ENCODE data around the gene FOXL3.
"Not testable (repeated sequence)": the region's sequence is repeated elsewhere in the genome, so short reads cannot be mapped to it uniquely, and the experiment has no call there.

FOXL3 gene

DNA sequence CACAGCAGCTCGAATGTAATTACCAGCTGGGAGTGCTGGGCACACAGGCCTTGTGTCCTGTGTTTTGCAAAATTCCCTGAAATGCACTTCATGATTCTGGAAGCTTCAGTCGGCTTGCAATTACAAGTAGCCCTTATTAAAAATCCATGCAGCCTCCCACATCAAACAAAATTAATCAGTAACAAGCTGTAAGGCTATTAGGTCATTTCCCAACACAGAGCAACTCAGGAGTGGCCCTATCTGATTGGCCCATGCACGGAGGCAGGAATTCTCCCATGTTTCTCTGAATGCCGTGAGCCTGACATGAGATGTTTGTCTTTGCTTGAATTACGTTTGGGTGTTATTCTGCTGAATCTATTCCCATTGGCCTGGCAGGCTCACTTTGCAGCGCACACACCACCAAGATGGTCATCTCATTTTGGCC lies 36.9 kb downstream of the FOXL3 start:
- no peak for DNase-seq

DNA sequence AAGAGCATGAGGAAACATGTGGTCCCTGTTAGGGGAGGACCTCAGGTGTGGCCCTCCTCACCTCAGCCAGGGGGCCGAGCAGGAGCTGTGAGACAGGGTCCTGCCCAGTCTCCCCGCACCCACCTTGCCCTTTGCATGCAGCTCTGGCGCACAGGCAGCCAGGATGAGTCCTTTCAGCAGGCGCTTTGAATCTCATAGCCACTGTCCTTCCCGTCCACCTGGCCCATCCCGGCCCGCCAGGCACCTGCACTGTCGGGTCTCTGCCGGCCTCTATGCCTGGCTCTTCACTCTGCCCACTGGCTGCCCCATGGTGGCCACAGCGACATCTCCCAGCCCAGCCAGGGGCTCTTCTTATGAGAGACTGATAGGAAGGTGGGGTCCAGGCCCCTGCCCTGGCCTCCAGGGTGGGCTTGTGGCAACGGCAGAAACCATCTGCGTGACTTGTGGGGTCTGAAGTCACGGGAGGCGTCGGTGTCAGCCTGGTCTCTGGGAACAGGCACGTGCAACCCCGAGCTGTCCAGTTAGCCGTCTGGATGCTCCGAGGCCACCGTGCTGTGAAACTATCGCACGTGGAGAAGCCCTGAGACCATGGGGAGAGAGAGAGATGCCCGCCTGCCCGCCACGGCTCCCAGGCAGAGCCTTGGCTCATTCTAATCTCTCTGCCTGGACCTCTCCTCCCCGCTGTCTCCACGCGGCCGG lies 37.4 kb downstream of the FOXL3 start:
- no peak for DNase-seq

DNA sequence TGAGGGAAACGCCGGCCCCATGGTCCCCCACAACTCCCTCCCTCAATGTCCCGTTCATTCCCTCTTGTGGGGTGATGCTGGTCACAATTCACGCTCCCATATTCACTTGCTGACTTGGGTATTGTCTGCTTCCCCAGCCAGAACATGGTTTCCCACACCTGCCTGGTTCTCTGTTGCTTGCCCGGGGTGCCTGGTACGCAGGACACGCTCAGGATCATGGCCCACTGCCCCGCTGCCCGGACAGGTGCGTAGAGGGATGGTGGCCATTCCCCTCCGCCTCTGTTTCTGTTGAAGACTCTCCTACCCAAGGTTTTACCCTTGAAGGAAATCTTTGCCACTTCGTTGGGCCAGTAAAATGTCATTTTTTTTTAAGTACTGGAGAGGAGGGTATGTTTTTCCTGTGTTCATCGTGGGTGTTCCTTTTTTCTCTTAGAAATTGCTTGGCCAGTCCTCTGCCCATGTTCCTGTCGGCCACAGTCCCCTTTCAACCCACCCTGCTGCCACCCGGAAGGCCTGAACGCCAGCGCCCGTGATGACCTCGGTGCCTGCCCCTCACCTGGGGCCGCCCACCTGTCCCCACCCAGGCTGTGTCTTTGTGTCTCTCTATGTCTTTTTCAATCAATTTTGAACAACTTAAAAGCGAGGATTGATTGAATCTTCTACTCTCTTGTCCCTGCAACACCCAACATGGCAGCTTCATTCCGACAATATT lies 38.2 kb downstream of the FOXL3 start:
- no peak for DNase-seq

DNA sequence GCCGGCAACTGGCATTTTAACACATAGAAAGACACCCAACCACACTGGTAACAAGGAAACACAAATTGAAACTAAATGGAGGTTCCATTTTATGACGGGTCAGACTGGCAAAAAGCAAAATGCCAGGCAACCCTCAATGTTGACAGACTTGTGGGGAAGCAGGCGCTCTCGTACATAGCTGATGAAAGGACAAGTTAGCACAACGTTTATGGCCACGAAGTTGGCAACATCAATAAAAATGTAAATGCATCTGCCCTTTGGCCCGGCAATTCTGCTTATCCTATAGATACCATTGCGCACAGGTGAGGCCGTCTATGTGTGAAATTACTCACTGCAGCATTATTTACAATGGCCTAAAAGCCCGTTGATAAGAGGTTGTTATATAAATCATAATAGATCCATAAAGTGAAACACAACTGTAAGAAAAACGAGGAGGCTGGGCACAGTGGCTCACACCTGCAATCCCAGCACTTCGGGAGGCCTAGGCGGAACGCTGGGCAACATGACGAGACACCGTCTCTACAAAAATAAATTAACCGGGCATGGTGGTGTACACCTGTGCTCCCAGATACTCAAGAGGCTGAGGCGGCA lies 39.8 kb downstream of the FOXL3 start:
- no peak for DNase-seq

DNA sequence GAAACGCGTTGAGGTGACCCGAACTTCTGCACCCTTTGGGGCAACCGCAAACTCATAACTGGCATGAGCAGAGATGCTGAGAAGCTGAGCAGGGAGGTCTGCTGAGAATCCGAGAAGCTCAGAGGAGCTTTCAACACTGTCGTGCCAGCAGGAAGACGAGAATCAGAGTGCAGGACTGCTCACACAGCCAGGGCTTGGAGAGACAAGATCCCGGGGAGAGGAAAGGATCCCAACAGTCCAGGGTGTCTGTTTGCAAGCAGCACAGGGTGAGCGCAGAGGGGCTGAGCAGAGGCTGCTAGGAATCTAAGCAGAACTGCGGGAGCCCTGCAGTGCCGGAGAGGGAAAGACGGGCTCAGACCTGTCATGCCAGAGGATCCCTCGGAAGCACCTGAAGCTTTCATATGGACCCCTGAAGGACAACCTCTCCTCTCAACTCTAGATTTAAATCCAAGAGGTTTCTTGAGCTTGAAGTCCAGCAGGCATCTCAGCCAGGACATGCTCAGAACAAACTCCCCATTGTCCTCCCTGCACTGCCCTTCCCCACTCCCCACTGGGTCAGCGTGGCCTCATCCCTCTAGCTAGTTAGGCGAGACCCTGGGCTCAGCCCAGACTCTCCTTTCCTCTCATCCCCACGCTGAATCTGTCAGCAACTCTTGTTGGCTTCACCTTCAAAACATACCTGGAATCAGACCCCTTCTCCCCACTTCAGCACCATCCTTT lies 40.7 kb downstream of the FOXL3 start:
- DNase-seq, result no peak

DNA sequence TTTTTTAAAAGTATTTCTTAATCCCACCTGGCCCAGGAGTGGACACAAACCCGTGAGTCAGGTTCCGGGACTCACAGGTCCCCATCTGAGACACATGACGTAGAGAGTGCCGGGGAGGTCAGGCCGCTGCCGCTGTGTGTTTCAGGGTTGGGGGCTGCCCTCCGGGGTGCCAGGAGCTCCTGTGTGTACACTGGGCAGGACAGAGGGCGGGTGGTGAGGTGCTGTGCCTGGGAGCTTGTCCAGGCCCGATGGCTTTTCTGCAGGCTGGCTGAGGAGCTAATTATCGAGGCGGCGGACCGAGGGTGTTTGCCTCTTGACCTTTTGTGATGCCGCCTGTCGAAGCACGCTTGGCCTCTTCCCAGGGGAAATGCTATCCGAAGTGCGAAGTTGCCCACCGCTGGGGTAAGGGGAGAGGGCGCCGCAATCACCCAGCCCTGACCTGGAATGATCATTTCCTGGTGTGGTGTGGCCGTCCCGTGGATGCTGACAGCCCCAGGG lies 42.1 kb downstream of the FOXL3 start:
- DNase-seq, result no peak

DNA sequence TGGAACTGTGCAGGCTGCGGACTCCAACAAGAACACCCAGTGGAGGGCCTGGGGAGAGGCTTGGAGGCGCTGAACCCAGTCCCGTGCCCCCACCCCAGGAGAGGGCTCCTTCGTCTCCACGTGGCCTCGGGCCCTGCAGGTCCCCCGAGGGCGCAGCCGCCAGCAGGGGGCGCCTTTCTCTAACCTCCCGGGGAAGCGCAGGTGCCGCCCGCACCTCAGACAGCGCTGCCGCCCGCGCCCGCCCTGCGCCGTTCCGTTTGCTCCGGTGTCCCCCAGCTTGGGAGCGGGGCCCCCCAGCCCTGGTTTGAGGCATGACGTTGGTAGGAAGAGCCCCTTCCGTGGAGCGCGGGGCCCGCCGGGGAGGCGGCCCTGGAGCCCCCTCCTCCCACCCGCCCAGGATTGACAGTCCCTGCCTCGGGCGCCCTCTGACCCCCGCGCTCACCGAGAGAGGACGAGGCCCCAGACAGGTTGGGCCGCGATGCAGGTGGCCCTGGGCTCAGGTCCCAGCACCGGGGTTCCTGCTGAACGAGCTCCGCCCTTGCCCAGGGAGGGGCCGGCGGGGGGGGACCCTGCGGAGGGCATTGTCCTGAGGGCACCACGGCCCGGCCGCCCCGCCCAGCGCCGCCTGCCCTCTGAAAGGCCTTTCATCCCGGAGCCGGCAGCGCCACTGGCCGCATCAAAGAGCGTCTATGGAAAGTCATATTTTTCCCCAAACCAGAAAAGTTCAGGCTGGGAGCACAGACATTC lies 42.8 kb downstream of the FOXL3 start:
- peak; percentile 63 for DNase-seq

DNA sequence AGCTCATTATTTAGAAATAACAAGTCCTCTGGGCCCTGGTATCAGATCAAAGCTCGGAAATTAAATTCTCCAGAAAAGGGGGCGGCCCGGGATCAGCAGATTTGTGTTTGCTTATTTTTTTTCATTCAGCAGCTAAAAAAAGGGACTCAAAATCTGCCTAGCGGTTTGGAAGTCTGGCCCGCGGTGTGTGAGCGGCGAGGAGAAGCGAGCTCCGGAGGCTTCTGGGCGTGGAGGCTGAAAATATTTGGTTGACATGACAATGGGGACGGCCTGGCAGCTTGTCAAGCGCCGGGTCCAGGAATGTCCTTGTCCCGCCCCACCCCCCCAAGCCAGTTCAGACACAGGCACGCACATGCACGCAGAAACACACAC lies 43.4 kb downstream of the FOXL3 start:
- peak; percentile 28 for DNase-seq

DNA sequence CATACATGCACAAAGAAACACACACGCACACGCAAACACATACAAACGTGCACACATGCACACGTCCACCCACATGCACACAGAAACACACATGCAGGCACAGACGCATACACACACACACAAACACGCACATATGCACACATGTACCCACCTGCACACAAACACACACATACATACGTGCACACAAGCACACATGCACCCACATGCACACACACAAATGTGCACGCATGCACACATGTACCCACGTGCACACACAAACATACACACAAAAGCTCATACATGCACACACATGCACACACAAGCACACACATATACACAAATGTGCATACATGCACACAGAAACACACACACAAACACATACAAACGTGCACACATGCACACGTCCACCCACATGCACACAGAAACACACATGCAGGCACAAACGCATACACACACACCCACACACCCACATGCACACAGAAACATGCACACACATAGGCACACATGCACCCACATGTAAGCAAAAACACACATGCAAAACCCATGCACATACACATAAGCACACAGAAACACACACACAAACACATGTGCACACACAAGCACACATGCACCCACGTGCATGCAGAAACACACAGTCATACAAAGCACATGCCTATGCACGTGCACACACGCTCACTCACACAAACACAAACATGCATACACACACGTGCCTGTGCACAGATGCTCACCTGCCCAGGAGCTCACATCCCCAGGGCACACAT lies 44.8 kb downstream of the FOXL3 start:
- no peak for DNase-seq

DNA sequence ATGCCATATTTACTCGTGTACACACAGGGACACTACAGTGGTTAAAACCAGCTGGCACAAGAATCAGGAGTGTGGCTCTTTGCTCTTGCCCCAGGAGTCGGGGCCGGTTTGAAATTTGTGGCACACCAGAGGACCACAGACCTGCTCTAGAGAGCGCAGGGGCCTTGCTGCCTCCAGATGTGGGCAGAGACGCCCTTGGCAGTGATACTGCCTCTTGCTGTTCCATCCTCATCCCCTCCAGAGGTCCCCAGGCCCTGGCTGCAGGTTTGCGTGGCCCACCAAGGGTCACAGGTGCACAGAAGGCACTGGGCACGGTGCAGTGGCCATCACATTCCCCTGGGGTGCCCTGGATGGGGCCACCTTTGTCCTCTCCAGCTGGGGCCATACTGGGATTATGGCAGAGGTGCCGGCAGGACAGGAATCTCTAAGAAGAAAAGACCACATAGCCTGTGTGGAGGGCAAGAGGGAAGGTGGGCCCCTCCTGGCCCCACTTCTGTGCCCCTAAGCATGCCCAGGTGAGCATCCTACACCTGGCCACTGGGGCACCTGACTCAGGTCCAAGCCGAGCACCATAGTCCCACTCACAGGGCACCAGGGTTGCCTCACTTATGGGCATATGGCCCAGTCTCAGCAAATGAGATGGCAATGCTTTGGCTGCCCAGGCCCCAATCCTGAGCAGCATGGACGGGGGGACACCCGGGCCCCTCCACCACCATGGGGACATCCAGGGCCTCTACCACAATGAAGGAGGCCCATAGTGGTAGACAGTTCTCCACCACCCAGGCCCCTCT lies 45.6 kb downstream of the FOXL3 start:
- DNase-seq, result no peak

DNA sequence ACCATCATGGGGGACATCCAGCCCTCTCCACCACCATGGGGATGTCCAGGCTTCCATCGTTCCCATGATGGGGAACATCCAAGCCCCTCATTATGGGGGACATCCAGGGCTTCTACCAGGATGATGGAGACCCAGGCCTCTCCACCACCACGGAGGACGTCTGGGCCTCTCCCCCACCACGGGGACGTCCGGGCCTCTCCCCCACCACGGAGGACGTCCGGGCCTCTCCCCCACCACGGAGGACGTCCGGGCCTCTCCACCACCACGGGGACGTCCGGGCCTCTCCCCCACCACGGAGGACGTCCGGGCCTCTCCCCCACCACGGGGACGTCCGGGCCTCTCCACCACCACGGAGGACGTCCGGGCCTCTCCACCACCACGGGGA lies 46.2 kb downstream of the FOXL3 start:
- DNase-seq, result not testable (repeated sequence)

DNA sequence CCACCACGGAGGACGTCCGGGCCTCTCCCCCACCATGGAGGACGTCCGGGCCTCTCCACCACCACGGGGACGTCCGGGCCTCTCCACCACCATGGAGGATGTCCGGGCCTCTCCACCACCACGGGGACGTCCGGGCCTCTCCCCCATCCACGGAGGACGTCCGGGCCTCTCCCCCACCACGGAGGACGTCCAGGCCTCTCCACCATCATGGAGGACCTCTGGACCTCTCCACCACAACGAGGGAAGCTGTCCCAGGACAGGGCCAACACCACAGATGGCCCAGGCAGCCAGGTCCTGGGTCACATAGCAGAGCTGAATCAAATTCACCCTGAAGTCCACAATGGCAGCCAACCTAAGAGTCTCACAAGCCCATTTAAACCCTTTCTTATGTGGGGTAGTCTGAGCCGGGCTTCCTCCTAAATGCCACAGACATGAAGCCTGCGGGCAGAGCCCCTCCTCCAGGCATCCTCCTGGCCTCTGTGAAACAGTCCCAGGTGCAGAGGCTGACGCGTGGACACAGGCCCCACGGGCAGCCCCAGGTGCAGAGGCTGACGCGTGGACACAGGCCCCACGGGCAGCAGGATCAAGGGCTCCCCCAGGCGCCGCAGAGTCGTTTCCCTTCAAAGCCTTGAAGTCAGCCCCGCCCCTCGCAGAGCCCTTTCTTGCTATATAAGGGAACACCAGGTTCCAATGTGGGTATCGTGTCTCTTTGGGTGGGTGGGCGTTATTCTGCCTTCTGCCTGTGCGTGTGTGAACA lies 47.0 kb downstream of the FOXL3 start:
- DNase-seq, result no peak

DNA sequence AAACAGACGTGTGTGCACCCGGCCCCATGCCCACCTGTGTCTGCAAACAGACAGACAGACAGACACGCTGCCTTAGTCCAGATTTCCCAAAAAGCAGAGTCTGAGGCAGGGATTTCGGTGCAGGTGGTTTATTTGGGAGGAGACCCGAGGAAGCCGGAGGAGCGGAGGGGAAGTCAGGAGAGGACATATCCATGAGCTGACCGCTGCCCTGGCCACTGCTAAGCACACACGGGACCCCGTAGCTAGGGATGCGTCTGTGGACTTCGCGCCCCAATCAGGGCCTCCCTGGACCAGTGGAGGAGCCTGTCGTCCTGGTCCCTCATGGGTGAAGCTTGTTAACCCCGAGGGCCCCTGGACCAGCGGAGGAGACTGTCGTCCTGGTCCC lies 47.6 kb downstream of the FOXL3 start:
- DNase-seq, result no peak

DNA sequence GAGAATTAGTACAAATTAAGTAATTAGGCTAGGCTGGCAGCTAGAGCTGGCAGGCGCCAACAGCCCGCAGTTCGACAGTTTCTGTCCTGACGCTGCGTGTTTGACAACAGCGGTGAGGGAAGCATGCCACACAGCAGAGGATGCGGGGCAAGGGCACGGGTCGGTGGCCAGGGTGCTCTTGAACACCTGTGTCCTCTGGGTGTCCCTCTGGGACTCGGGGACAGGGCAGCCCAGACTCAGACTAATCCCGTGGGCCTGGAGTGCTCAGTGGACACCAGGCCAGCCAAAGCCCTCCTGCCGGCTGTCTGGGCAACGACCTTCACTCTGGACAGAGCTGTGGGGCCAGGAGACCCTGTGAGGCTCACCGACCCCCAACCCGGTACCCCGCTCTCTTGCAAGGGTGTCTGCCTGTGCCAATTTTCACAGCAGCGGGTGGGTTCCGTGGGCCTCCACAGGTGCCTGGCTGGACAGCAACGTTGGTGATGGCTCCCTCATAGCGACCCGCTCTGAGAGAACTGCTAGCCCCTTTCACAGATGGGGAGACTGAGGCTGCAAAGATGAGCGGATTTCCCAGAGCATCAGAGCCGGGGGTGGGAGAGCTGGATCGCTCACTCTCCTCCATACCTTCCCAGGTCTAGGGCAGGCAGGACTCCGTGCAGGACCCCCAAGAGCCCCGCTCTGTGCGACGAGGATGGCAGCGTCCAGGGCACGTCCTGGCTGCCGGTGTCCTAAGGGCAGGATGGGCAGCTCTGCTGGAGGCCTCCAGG lies 48.5 kb downstream of the FOXL3 start:
- no peak for DNase-seq

DNA sequence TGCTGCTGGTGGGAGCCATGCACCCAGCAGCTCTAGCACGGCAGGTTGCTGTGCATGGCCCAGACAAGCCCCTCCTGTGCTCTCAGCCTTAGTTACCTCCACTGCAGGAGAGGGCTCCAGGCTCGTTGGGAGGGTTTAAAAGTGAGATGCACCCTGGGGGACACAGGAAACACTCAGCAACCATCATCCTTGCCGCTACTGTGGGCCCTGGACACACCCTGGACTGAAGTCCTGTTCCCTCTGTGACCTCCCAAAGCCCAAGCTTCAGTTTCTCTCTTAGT lies 49.0 kb downstream of the FOXL3 start:
- no peak for DNase-seq

DNA sequence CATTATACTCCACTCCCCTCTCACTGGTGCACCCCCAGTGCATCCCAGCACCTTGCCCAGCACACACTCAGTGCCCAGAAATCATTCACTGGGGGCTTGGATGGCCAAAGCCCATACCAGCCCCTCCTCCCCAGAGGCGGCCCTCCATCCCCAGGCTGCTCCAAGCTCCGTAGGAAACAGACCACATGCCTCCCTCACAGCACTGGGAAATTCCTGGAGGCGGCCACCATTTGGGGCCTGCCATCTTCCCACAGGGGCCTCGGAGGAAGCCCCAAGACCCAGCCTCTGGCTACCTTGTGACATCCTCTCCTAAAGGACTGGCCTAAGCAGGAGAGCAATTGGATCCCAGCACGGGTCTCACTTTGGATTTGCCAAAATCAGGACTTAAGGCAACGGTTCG lies 49.7 kb downstream of the FOXL3 start:
- DNase-seq, result no peak

DNA sequence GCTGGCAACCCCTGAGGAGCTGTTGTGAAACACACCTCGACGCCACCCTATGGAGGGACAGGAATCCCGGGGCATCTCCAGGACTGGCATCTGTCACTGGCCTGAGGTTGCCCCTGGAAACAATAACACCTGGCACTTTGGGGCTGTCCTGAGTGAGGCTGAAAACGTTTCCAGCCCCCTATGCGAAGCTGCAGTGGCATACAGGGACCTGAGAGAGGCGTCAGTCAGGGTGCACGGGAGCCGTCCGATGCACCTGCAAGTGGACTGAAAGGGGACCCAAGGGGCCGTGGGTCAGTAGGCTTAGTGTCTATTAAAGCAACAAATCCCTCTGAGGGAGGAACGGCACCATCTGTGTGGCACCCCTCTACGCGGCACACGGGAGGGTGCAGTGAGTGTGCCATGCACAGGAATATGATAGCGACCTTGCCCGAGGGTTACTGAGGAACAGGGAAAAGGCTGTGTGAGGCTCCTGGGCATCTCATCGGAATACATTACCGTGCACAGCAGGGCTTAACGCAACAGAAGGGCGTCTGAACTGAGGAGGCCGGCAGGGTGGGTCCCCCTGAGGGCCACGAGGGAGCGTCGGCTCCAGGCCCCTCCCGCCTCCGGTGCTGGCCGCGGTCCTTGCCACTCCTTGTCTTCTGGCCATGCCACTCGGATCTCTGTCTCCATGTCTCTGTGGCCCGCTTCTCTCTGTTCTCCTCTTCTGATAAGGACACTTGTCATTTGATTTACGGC lies 50.4 kb downstream of the FOXL3 start:
- no peak for DNase-seq

Measured in NCI-H1694 treated with DMSO at 0.1 percent for 48 hours (cell line).